NCI-H2227 (cell line): ENCODE results near the gene SERPINA3.
"Not testable (repeated sequence)": the region's sequence is repeated elsewhere in the genome, so short reads cannot be mapped to it uniquely, and the experiment has no call there.

Source experiments
- DNase-seq: peaks from one replicate; lab custom pipeline; 2025; ENCODE audit not compliant: unreplicated experiment; lab: John Stamatoyannopoulos, UW

The SERPINA3 gene

DNA sequence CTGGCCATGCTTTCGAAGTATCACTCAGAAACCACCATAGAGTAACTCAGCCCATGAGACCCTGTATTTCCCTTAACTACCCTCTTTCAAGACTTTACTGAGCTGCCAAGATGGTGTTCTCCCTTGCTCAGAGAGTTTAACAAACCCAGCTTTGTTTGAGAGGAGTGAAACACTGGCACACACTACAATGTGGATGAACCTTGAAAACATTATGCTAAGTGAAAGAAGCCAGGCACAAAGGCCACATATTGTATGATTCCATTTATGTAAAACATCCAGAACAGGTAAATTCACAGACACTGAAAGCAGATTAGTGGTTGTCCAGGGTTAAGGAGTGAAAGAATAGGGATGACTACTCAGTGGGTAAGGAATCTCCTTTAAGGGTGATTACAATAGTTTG, 18.9 kb downstream of the SERPINA3 start:
- no peak for DNase-seq

DNA sequence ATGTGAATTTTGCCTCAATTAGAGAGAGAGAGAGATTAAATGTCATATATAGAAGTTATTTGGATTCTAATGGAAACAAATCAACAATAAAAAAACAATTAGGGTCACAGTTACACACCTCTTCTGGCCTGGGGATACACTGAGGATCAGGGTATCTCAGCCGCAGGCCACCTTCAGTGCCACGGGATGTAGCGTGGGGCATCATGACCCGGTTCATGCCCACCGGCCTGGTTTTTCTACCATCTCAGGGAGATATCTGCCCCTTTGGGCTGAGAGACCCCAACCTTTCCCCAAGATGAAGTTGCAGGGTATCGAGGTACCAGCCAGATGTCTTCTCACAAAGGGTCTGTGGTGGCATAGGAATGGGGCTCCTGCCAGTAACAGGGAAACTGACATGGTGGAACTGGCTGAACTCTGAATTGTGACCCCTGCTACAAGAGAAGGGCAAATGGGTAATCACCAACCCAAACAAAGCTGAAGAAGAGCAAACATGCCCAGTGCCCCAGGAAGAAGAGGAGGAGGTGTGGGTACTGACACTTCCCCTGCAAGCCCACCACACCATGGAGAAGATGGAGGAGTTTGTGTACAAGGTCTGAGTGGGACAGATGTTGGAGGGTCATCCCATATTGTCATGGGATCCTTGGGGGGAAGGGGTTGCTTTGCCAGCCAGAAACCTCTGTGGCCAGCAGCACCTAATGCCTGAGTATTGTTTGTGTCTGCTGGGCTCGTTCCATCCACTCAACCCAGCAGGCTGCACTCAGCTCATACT, 19.5 kb downstream of the SERPINA3 start:
- DNase-seq: no peak

DNA sequence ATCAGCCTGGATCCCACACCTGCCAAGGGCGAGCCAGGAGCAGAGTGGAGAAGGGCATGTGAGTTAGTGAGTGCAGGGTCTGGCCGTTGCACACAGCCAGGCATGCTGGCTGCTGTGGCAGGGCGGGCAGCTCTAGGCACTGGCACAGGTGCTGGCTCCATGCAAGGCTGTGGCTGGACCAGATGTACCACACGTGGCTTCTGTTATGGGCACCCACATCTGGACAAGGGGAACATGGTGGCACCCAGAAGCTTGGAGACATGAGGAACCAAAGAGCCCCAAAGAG, 20.1 kb downstream of the SERPINA3 start:
- DNase-seq: no peak

DNA sequence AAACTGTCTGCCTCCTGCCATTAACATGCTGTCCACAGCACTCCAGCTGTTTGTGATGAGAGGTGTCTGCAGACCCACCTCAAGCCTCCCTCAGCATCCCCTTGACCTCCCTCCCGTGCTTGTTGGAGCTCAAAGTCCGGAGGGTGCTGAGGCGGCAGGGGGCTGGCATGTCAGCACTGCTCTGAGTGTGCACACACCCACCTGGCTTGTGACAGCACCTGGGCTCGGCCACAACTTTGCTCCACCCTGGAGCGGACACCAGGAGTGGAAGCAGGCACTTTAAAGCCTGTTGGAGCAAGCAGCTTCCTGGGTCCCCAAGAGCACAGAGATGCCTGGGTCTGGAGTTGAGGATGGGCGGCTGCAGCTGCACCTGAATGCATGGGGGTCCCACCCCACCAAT, 20.9 kb downstream of the SERPINA3 start:
- no peak for DNase-seq

DNA sequence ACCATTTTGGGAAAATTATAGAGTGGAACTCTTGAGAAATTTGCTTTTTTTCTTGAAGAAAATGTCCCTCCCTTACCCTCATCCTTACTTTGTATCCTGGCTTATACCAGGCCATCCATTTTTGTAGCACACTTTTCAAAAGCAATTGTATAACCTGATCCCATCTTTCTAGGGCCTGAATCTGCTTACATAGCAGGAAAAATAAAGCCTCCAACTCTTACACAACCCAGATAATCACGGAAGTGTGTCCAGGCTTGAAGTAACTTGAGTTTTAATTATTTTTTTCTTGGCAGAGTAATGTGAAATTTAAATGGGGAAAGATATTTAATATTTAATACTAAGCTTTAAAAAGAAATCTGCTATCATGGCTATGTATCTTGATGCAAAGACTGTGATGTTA, 23.0 kb downstream of the SERPINA3 start:
- DNase-seq: no peak

DNA sequence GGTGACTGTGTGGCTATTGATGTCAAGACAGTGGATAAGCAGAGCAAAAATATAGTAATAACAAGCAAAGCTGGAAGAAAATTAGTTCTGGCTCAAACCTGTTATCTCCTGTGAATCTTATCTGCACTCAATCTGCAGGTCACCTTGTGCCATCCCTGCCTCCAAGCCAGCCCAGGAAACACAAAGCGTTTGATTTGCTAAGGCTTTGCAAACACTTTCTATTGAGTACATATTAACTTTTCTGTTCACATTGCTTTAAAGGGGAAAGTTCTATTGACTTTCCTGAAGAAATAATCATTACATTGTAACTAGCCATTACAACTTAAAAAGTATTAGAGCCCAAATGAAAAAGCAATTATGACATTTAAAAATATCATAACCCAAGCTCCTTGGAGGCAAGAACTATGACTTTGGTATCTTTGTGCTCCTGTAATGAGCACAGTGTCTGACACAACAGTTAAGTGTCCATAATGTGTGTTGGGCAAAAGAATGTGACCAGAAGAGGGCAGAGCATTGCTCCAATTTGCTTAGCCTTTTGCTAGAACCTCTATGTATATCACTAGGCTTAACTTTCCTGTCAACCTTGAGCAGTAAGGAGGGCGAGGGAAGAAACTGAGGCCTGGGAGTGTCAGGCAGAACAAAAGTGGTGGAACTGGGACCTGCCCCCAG, 24.7 kb downstream of the SERPINA3 start:
- no peak for DNase-seq

DNA sequence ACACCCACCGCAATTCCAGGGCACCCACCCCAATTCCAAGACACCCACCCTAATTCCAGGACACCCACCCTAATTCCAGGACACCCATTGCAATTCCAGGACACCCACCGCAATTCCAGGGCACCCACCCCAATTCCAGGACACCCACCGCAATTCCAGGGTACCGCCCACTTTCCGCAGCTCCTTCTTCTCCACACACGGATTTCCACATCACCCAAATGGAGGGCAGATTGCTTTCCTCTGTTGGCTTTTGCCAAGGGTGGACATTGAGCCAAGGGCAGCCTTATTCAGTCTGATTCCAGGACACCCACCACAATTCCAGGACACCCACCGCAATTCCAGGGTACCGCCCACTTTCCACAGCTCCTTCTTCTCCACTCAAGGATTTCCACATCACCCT, 25.6 kb downstream of the SERPINA3 start:
- not testable (repeated sequence) for DNase-seq

DNA sequence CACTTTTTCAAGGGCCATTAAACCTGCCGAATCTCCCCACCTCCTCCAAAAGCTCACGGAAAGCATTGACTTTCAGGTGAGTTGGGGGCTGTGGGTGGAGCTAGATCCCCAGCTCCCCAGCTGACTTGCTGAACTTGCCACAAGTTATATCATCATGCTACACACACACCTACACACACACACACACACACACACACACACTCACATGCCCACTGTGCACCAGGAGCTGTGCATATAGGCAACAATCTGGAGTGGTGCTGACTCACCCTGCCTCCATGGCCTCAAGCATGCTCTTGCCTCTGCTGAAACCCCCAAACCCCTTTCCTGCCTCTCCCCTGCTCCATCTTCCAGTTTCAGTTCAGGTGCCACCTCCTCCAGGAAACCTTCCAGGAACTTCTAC, 26.1 kb downstream of the SERPINA3 start:
- DNase-seq: no peak

DNA sequence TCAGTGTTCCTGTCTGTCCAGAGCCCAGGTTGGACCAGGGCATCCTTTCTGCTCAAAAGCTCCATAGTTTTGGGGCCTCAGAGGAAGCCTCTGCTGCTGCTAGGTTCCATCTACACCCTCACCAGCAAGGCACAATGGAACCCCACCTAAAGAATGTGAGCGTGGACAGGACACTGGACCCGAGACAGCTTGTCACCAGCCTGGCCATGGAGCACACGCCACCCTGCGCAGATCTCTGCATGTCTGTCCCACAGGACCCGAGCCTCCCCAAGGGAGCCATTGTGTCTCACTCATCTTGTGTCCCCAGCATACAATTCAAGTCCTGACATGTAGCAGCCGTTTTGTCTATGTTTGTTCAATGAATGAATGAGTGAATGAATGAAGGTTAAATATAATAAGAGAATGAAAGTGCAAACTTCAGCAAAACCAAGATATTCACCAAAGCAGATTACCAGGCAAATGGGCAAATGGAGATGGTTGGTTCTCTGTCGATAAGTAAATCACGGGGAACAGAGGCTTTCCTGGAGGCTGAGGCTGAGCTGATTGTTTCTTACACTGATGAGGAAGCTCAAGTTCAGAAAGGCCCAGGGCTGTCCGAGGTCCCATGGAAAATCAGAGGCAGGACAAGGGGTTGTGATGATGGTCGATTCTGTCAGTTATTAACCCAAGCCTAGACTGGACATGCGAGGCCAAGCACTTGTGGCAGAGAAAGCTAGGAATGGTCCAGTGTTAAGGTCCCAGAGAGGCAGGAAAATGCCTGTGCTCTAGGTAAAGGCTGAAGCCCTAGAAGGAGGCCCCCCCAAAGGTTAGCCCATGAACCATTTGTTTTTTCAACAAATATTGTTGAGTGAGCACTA, 27.0 kb downstream of the SERPINA3 start:
- DNase-seq: no peak

DNA sequence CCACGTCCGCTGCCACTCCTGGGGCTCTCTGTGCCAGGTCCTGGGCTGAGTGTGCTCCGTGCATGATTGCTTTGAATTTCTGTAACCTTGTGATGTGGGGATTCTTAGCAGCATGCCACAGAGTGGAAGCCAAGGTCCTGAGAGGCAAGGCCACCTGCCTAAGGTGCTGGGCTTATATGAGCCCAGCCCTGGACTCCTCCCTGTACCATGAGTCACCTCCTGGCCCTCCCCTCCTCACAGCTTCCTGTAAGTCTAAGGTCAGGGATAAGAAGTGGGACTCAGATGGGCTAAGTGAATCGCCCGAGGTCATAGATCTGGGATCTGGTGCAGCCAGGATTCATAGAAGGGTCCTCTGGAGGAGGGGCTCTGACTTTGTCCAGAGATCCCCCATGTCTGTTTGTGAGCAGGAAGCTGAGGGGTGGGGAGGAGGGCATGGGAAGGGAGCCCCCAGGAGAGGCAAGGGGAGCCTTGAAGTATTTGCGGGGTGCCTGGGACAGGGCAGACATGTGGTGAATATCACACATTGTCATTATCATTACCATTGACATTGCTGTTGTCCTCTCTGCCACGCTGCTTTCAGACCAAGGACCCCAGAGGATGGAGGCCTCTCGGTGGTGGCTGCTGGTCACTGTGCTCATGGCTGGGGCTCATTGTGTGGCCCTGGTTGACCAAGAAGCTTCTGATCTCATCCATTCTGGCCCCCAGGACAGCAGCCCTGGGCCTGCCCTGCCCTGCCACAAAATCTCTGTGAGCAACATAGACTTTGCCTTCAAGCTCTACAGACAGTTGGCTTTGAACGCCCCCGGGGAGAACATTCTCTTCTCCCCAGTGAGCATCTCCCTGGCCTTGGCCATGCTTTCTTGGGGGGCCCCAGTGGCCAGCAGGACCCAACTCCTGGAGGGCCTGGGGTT, 28.8 kb downstream of the SERPINA3 start:
- no peak for DNase-seq

DNA sequence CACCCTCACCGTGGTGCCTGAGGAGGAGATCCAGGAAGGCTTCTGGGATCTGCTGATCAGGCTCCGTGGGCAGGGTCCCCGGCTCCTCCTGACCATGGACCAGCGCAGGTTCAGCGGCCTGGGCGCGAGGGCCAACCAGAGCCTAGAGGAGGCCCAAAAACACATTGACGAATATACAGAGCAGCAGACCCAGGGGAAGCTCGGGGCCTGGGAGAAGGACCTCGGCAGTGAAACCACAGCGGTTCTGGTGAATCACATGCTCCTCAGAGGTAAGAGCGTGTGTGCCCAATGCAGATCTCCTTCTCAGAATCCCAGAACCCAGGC, 29.4 kb downstream of the SERPINA3 start:
- DNase-seq: no peak

DNA sequence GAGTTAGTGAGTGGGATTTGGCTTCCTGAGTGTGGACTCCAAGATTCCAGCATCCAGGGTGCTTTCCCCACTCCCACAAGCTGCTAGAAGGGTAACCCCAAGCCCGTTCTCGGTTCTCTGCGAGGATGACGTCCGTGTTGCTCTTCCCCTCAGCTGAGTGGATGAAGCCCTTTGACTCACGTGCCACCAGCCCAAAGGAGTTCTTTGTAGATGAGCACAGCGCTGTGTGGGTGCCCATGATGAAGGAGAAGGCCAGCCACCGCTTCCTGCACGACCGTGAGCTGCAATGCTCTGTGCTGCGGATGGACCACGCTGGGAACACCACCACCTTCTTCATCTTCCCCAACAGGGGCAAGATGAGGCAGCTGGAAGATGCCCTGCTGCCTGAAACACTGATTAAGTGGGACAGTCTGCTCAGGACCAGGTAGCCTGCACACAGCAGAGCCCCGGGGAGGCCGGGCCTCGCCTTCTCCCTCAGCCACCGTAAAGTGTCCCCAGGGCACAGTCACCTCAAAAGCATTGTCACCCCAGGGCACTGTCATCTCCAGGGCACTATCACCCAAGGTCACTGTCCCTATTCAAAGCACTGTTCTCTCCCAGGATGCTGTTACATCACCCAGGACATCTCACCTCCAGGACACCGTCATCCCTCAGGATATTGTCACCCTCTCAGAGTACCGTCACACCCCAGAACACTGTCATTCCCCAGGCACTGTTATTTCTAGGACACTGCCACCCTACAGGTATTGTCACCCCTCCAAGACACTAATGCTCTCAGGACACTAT, 31.3 kb downstream of the SERPINA3 start:
- no peak for DNase-seq

DNA sequence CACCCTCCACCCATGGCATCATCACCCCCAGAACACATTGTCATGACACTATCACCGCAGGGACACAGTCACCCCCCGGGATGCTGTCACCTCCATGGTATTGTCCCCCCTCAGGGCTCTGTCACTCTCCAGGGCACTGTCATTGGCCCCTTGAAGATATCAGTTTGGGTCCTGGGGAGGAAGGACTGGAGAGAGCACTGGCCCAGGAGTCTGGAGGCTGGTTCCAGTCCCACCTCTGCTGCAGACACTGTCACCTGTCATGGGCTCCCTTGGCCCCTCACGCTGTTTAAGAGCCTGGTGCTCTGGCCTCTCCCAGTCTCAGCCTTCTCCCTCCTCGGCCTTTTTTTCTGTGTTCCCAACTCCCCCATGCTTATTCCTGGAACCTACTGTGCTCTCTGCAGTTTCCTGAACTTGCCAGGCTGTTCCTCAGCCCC, 31.9 kb downstream of the SERPINA3 start:
- DNase-seq: no peak

DNA sequence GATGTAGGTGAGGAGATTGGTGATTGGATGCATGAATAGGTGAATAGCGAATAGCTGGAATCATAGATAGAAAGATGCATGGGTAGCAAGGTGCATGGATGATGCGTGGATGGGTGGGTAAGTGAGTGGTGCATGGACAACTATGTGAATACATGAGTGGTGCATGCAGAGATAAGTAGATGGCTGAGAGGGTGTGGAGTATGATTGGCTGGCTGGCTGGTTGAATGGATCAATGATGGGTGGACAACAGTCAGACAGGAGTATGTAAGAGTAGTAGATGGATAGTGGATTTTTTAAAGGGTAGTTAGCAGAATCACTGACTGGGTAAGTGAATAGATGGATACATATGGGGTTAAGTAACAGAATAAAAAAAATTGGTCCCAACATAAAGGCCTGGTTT, 33.9 kb downstream of the SERPINA3 start:
- no peak for DNase-seq

DNA sequence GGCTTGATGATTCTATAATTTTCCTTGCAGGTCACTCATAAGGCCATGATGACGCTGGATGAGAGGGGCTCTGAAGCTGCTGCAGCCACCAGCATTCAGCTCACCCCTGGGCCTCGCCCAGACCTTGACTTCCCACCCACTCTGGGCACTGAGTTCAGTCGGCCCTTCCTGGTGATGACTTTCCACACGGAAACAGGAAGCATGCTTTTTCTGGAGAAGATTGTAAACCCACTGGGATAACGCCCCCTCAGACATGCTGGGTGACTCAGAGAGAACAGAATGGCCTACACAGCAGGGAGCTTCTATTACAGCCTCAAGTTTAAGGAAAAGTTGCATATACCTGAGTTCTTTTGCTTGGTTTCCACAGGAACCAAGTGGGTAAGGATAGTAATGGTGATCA, 34.3 kb downstream of the SERPINA3 start:
- no peak for DNase-seq

DNA sequence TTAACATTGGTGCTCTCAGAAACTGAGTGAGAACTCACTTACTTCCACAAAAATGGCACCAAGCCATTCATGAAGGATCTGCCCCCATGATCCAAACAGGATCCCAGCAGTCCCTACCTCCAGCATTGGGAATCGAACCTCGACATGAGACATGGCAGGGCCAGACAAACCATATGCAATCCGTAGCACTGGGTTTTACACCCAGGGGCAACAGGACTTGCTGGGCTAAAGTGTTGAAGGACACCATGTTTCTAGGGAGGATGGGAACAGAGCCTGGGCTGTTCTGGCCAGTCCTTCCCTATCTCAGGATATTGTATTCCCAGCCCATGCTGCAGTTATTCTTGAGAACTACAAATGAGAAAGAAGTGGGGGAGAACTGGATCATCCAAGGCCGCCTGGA, 36.6 kb downstream of the SERPINA3 start:
- no peak for DNase-seq

DNA sequence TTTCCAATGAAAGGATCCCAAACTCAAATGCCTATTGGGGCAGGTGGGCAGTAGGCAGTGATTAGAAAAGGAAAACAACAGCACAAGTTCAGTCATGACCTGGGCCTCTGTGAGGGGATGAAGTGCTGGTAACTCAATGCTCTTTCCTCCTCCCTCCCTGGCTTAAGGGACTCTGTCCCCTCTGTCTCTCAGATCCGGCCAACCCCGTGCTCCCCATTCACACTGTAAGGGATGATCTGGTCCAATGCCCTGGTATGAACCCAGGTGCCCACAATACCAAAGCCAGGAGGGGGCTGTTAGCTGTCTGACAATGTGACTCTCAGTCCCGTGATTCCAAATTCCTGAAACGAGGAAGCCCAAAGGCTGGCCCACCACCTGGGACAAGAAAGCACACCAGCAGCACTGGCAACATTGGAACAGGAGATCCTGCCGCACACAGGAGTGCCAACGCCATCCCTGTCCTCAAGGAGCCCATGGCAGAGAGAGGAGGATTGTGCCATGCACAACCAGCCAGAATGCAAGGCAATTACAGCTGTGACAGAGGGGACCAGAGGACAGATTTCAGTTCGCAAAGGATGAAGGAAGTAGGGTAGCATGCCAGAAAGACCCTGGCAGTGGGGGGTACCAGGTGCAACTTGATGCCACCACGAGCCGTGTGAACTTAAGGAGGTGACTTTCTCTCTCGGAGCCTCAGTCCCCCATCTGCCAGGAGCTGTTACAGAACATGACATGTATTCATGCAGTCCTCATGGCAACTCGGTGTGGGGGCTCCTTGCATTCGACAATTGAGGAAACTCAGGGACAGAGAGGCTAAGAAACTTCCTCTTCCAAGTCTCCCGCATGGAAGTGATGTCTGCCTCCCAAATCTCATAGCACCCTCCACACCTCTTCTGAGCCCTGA, 37.6 kb downstream of the SERPINA3 start:
- no peak for DNase-seq

DNA sequence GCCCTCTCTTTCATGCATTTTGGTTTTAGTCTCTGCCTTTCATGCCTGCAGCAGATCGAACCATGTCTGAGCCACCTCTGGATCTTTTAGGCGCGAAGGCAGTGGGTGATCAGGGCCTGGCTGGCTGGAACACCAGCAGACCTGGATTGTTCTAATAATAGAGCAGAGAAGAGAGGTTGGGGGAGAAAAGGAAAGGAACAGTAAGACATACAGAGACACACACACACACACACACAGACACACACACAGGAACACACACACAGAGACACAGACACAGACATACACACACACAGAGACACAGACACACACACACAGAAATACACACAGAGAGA, 38.2 kb downstream of the SERPINA3 start:
- no peak for DNase-seq
